ENCODE results near the gene TLCD4.
"Not testable (repeated sequence)": the region's sequence is repeated elsewhere in the genome, so short reads cannot be mapped to it uniquely, and the experiment has no call there.

Gene TLCD4

GRCh38 chr1:95165569-95165968 is 48.4 kb downstream of the TLCD4 start:
- not testable (repeated sequence) for DNase-seq

Data from fibroblast of skin of back (primary cell).